ENCODE data around the gene NPPC. TPM values are rescaled to one million over a fixed set of nuclear protein-coding genes. Genes with fewer than 3 reads are reported as not detected.

The NPPC gene
- polyA plus RNA-seq, 1 of the 3 experiments (the other 2 are of a cell fraction): not detected

- TF ChIP-seq ZBTB33 (IDR thresholded peaks at IDR 0.05; ENCODE audit: borderline replicate concordance, low read depth) (no peak), CTCF (IDR thresholded peaks at IDR 0.05) (no peak), POLR2AphosphoS5 (IDR thresholded peaks at IDR 0.05; ENCODE audit: low read depth, low read length) (no peak), RCOR1 (IDR thresholded peaks at IDR 0.05; ENCODE audit: low read length) (no peak), SIN3A (IDR thresholded peaks at IDR 0.05; ENCODE audit: borderline replicate concordance, low read depth, low read length) (no peak), USF1 (IDR thresholded peaks at IDR 0.05; ENCODE audit: borderline replicate concordance, low read depth) (no peak), EZH2phosphoT487 (IDR thresholded peaks at IDR 0.05; ENCODE audit: borderline replicate concordance, low read depth) (no peak), ELF1 (IDR thresholded peaks at IDR 0.05) (no peak)
These were observed 34.7 kb downstream of the NPPC start (continued) for GRCh38 chr2:231891514-231891905.

- Histone ChIP-seq H3K4me1 (ENCODE audit: control insufficient read depth in 1 of 2, insufficient read depth in 2 of 2, low read depth in 1 of 2, low read length in 1 of 2) (no peaks in the 10 kb centered on the region), H3K79me2 (ENCODE audit: insufficient read depth) (no peaks in the 10 kb centered on the region), H3K4me2 (no peak overlapping the region), H3K27ac (ENCODE audit: low read depth in 2 of 2, low read length in 1 of 2) (no peak overlapping the region), H3K27me3 (ENCODE audit: insufficient read depth) (peaks cover 9% of the 10 kb centered on the region; the same call in 1 of the 2 replicates), H3F3A (replicated peaks; ENCODE audit: insufficient read depth) (no peaks in the 10 kb centered on the region), H3K9me3 (no peaks in the 10 kb centered on the region), H4K20me1 (ENCODE audit: insufficient read depth) (no peaks in the 10 kb centered on the region), H3K9ac (no peak overlapping the region), H2AFZ (ENCODE audit: low read depth) (no peak overlapping the region), H3K9me2 (no peaks in the 10 kb centered on the region), H3K36me3 (replicated peaks in 1 of 2; ENCODE audit: control insufficient read depth in 1 of 2, insufficient read depth in 2 of 2, low read length in 1 of 2) (no peaks in the 10 kb centered on the region), H3K4me3 (ENCODE audit: low read depth in 2 of 2, low read length in 1 of 2) (no peak overlapping the region)
- DNase-seq: no peak
- WGBS (ENCODE audit: low lambda C conversion rate): 73% methylated on average over 11 of the region's 11 CpGs
- ChIA-PET CTCF (interaction anchor here (1.1 to 1.5 kb wide), 3 partner anchors 9 to 15 kb away, joined by 4 read pairs; no protein-coding TSS in a partner anchor), POLR2A (no interaction called here)
- TF ChIP-seq MAX (IDR thresholded peaks at IDR 0.05; ENCODE audit: low read depth) (no peak), FOXM1 (IDR thresholded peaks at IDR 0.05; ENCODE audit: low read depth) (no peak), RXRA (IDR thresholded peaks at IDR 0.05; ENCODE audit: borderline replicate concordance, low read depth) (no peak), EP300 (IDR thresholded peaks at IDR 0.05; ENCODE audit: borderline replicate concordance in 1 of 2, low read depth in 1 of 2, low read length in 1 of 2) (no peak), NRF1 (IDR thresholded peaks at IDR 0.05; ENCODE audit: low read depth, low read length) (no peak), CTCF (IDR thresholded peaks at IDR 0.05) (no peak), FOSL2 (IDR thresholded peaks at IDR 0.05; ENCODE audit: borderline replicate concordance, low read depth) (no peak), REST (IDR thresholded peaks at IDR 0.05; ENCODE audit: low read depth, low read length) (no peak), TEAD4 (IDR thresholded peaks at IDR 0.05; ENCODE audit: borderline replicate concordance, insufficient read depth) (no peak), TCF12 (IDR thresholded peaks at IDR 0.05) (no peak), SMC3 (IDR thresholded peaks at IDR 0.05; ENCODE audit: low read depth, low read length) (no peak), YY1 (IDR thresholded peaks at IDR 0.05; ENCODE audit: low read depth) (no peak)
These were observed 35.2 kb downstream of the NPPC start for GRCh38 chr2:231890896-231891513.
